Stimulated activated CD8-positive, alpha-beta memory T cell treated with anti-CD3 and anti-CD28 coated beads, Interleukin-4, amount 100 ng/mL, for 1 hour (primary cell): Measurements from ENCODE around the gene C3orf20.
"Not testable (repeated sequence)": the region's sequence is repeated elsewhere in the genome, so short reads cannot be mapped to it uniquely, and the experiment has no call there.

ENCODE experiments used
- DNase-seq, 2 donors: peaks; one replicate each; pipeline ENCODE4 v3.0.0-alpha.2; 2020; ENCODE audit warnings: low read depth in 2 of 2, low spot score in 1 of 2

The C3orf20 gene

DNA sequence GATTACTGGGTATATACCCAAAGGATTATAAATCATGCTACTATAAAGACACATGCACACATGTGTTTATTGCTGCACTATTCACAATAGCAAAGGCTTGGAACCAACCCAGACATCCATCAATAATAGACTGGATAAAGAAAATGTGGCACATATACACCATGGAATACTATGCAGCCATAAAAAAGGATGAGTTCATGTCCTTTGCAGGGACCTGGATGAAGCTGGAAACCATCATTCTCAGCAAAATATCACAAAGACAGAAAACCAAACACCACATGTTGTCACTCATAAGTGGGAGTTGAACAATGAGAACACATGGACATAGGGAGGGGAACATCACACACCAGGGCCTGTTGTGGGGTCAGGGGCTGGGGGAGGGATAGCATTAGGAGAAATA is 78.0 kb downstream of the C3orf20 start:
- DNase-seq, result not testable (repeated sequence)

DNA sequence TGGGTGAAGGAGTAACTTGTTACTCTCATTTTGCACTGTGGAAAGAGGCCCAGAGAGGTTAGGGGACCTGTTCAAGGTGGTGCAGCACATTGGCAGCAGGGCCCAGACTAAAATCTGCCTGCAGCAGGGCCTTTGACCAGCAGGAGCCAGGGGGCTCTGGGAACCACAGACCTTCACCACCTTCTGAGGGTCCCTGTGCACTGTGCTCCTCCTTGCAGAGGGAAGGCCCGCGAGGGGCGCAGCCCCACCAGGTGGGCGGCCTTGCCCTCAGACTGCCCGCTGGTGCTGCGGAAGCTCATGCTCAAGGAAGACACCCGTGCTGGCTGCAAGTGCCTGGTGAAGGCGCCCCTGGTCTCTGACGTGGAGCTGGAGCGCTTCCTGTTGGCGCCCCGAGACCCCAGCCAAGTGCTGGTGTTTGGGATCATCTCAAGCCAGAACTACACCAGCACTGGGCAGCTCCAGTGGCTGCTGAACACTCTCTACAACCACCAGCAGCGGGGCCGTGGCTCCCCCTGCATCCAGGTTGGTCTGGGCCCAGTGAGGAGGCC is 82.3 kb downstream of the C3orf20 start:
- DNase-seq, result no peak

DNA sequence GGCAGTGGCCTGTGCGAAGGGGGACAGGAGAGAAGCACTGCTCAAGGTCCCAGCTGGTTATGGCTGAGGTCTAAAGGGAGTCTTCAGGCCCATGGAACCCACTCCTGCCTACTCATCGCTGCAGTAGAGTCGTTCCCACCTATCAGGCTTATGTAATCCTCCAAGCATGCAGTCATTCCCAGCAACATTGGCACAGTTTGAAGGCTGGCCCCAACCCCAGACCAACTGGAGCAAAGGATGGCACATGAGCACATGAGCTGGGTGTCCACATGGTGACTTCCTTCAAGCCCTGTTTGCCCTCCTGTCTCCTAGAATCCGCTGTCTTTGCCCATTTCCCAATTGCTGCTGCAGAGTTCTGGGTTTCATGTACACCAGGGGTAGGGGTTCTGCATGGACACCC is 83.4 kb downstream of the C3orf20 start:
- no peak for DNase-seq

DNA sequence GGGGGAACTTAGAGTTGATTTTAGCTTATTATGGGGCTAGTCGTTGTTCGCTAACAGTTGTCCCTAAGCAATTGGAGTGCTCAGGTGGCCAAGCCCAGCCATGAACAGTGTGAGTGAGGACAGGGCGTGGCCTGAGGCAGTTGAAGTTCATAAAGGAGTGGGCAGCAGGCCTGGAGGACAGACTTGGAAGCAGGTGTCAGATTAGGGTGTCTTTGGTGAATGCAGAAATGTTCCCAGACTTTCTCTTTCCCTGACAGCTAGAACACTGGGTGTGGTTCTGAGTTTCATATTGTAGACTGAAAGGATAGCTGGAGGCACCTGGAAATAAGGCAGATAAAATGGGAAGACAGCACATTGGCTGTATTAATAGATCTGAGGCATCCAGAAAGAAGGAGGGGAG is 84.0 kb downstream of the C3orf20 start:
- no peak for DNase-seq

DNA sequence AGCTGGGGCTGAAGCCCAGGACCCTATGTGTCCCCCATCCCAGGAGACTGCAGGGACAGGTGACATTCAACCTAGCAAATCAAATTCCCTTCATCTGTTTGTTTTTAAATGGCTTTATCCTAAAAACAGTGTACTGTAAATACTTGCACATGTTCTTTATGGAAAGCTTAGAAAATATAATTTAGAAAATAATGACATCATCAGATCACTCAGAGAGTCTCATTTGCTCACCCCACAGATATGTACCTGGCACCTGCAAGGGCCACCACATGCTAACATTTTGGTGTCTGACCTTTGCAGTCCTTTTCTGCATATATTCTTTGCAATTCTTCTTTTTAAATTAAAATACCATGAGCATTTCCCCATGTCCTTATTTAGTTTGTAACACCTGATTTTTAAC is 85.2 kb downstream of the C3orf20 start:
- no peak for DNase-seq

DNA sequence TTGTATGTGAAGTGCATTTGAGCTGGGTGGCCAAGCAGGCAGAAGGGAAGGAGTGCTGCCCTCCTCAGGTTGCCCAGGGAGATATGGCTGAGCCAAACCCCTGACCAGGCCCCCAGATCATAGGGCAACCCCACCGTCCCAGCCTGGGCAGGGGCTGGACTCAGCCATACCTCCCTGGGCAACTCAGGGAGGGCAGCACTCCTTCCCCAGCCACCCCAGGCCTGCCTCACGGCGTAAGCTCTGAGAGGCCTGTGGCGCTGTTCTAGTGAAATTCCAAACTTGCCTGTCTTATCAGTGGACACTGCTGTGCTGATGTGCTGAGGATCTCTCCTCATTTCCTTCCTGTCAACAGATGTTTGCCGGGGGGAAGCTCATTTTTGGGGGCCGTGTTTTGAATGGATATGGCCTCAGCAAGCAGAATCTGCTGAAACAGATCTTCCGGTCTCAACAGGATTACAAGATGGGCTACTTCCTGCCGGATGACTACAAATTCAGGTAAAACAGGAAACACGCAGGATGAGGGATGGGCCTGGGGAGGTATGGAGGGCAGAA is 86.3 kb downstream of the C3orf20 start:
- DNase-seq, result no peak

DNA sequence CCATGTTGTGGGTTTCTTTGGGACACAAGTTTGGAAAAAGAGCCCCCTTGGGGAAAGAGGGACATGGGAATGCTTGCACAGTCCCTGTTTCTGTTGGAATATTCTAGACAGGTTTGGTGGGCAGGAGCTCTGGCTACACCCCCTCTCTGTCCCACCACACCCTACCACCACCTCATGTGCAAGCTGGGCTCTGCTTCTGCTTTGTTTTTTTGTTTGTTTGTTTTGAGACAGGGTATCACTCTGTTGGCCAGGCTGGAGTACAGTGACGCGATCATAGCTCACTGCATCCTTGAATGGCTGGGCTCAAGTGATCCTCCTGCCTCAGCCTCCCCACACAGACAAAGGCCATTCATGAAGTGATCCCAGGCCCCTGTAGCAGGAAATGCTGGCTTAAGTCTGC is 86.9 kb downstream of the C3orf20 start:
- no peak for DNase-seq

DNA sequence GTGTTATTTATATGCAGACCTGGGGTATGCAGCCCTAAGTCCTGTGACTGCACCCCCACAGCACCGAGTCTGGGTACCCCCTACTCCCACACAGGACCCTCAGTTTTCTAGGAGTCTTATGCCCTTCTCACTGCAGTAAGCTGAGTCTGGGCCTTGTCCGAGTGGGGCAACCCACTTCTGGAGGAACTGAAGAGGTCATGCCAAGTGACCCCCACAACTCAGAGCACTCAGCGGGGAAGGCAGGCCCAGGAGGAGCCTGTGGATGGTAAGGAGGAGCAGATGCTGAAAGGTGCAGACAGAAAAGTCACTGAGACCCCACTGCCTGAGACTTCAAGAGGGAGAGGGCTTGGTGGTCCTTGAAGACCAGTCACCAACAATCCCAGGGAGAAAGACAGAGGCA is 87.8 kb downstream of the C3orf20 start:
- no peak for DNase-seq

DNA sequence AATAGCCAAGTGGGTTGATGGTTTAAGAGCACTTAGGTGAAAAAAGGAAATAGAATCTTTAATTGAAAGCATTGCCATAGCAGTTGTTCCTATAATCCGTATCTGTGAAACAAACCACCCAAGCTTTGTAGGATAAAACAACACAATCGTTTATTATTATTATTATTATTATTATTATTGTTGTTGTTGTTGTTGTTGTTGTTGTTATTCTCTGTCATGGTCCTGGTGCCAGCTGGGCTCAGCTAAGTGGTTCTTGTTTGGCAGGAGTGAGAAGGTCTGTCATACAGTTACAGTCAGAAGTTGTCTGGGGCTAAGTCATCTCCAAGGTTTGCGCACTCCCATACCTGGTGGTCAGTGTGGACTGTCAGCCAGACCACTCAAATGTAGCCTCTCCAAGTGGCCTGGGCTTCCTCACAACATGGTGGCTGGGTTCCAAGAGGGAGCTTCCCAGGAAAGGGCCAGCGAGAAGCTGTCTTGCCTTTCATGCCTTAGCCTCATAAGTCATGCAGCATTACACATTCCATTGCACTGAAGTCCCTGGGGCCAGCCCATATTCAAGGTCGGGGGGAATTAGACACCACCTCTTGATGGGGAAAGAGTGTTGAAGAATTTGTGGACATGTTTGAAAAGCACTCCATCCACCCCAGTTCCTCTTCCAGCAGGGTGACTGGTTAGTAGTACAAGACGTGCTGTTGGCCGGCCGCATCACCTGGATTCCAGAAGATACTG is 89.6 kb downstream of the C3orf20 start:
- DNase-seq, result no peak

DNA sequence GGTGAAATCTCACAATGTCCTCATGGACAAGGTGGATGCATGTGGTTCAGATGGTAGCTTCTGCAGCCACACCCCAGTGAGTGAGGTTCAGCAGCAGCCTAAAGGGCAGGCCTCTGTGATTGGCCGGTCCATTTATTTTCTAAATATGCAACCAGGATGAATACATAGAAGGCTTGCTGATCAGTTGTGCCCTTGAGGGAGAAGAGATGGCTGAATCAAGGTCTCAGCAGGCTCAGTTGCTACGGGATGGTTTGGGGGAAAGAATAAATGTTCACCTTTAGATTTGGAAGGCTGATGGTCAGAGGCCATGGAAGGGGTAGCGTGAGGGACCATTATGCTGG is 90.1 kb downstream of the C3orf20 start:
- no peak for DNase-seq

DNA sequence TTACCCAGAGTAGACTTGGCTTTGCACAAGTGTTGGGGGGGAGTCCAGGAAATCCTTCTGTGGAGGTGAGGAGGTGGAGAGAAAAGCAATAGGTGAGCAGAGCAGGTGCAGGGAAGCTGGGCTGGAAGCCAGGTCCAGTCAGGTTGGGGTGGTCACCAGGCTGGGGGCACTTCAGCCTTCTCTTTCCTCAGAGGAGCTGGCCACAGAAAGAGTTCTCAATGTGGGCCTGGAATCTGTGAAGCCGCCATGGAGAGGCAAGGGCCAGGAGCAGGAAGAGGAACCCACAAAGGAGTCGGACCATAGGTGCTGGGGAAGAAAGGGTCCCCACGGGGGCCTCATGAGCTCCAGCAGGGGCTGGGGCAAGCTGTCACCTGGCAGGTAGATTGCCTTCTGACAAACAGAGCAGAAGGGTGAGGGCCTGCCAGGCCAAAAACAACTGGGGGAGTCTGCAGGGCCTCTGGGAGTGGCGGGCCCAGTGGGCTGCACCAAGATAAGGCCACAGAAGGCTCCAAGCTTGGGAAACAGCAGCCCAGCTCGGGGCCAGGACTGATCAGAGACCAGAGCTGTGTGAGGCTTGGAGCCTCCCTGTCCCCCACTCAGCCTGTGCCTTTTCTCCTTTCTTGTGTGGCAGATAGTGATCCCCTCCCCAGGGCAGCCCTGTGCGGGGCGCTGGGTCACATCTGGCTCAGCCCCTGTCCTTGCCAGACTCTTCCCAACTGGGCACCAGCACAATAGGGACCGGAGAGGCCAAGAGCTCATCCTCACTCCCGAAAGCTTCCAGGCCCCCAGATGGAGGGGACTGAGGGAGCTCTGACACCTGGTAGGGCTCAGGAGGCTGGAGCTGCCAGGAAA is 90.9 kb downstream of the C3orf20 start:
- DNase-seq, result no peak

DNA sequence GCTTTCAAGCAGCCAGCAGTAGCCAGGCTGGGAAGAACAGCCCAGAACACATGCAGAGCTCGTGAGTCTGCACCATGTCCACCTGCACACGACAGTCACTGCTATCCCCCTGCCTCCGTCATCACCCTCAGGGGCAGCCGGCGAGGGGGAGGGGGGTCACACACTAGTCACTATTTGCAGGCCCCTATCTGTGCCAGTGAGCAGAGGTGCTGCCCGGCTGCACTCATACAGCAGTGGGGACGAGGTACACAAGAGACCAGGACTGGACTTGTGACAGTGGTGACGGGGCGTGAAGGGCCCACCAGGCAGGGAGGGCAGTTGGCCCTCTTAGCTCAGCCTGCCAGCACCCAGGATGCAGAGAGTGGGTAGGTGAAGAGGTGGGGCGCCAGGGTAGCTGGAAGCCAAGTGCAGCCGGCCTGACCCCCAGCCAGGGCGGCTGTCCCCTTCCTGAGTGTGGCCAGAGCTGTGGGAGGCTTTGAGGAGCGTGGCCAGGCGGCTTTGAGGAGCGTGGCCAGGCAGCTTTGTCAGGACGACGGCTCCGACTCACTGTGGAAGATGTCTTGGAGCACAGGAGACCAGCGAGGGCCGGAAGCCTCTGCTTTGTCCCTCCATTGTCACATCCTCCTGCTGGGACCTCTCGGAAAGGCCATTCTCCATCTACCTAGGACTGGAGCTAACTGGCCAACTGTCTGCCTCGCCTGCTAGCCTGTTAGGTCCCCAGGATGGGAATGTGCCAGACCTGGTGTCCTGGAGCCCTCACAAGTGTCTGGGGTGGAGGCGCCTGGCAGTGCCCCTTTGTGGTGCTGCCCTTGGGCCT is 91.7 kb downstream of the C3orf20 start:
- no peak for DNase-seq

DNA sequence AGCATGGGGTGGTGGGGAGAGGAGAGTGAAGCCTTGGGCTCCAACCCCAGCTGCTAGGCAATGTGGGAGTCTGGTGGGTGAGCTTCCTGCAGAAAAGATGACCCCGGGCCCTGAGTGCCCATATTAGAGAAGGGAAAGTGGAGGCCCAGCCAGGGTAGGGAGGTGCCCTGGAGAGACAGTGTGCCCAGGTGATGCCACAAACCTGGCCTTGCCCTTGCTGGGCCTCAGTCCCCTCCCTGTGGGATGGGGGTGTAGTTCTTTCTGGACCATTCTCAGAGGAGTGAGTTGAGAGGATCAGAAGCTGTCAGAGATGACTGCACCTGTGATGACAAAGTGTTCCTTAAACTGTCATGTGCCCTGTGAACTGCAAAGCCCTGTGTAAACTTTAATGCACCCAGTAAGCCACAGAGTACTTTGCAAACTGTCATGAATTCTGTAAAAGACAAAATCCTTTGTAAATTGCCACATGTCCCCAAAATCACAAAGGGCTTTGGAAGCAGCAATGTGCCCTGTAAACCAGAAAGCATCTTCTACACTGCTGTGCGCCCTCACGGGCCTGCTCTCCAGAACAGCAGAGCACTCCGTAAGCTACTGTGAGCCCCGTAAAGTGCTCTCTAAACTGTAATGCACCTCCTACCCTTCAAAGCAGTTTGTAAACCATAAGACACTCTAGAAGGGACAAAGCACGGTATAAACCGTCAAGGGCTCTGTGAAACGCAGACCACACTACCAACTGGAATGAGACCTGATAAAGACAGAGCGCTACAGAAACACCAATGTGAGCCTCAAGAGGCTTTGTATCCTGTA is 92.5 kb downstream of the C3orf20 start:
- no peak for DNase-seq

DNA sequence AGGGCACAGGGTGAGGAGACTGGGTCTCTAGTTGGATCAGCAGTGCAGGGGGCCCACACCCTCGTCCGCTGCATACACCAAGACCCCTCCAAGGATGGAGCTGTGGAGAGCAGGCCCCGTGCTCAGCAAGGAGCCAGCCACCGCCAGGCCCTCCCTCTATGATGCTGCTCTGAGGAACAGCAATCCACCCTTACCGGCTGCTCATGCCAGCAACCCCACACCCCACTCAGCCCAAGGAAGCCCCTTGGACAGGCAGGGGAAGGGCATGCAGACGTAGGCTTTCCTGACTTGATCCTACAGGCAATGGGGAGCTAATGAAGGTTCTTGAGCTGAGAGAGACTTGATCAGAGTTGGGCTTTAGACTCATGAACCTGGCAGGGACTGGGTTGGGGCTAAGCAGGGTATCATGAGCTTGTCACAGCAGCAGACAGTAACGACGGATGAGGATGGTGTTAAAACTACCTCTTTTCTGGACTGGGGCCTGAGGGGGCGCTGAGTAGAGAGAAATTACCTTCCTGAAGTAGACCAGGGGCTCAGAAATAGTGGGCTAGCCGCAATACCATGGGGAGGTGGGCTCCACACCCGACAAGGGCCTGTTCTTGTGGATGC is 93.3 kb downstream of the C3orf20 start:
- DNase-seq, result no peak

DNA sequence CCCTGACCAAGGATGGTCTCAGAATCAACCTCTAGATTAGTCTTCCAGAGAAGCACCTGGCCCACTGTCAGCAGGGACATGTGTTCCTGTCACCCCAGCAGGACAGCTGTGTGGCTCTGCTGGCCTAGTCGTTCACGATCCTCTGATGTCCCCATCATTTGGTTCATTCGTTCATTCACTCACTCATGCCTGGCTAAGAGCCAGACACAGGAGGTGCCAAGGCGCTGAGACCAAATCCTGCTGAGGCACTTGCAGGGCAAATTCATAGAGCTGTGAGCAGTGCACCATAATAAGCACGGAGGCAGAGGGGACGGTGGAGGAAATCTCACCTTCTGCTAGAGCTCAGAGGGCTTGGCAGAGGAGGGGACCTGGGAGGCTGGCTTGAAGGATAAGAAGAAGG is 93.9 kb downstream of the C3orf20 start:
- no peak for DNase-seq

DNA sequence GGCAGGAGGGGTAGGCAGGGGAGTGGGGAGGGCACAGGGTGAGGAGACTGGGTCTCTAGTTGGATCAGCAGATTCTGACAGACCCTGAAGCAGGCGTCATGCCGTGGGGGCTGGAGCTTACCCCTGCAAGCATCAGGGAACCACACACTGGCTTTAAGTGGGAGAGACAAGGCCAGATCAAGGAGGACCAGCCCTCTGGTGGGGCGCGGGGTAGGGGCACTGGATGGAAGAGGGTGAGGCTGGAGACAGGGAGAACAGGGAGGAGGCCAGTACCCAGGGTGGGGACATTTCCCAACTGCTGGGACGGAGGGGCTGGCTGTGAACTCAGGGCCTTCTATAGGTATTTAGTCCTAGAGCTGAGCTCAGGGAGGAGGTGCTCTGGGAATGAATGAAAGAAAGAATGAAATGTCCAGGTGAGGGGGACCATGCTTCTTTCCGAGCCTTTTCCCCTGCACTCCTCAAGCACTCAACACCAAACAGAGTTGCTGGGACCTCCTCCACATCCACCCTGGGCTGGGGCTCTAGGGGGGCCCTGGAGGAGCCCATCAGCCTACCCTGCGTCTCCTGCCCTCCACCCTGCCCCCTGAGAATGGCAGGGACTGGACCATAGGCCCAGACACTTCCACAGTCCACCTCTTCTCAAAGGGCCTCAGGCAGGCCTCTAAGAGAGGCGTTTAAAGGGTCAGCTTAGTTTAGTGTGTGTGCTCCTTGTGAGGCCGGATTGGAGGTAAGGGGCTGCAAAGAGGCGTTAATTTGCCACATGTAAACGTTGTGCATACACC is 94.8 kb downstream of the C3orf20 start:
- no peak for DNase-seq

DNA sequence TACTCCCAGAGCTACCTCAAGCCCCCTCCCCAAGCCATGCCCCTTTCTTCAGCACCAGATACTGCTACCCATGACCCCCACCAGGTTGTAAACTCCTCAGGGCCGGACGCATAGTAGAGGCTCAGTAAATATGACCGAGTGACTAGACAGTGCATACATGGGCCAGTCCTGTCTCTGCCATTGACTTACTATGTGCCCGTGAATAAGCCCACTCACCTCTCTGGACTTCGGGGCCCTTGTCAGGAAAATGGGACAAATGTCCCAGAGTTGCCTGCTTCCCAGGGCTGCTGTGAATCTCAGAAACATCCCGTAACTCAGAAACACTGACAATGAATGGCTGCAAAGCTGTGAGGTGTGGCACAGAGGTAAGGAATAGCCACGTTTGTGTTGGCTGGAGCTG is 95.7 kb downstream of the C3orf20 start:
- no peak for DNase-seq

DNA sequence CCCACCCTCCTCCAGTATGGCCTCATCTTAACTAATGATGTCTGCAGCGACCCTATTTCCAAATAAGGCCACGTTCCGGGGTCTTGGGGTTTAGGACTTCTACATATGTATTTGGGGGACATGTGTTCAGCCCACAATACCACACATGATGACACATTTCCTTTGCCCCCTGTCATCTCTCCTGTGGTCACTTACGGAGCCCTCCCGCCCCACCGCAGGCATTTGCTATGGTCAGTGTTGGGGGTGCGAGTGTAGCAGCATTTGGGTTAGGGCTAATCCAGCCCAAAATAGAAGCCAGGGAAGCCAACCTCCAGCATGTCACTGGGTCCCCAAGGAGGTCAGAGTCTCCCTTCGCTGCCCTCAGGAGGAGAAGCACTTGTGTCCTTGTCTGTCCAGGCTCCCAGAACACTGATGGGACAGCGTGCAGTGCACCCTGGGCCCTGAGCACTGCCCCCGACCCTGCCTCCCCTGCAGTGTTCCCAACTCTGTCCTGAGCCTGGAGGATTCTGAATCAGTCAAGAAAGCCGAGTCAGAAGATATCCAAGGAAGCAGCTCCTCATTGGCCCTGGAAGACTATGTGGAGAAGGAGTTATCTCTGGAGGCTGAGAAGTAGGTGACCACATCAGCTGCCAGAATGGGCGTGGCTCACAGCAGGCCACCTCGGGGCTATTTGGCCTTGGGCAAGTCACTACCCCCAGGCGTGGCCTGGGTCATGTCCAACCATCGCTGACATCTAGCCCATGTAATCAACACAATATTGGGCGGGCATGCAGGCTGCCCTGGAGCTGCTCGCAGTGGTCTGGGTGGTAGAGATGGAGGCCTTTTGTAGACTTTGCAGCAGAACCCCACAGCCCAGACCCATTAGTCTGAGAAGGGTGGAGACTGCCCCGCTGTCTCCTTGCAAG is 96.9 kb downstream of the C3orf20 start:
- no peak for DNase-seq
